Putamen (tissue), 1 donor: ENCODE data around the gene TLE1.
"Not testable (repeated sequence)": the region's sequence is repeated elsewhere in the genome, so short reads cannot be mapped to it uniquely, and the experiment has no call there.

Experiments
- DNase-seq: peaks from one replicate; pipeline ENCODE4 v3.0.0-alpha.2; 2016; ENCODE audit warnings: low spot score

Gene TLE1

DNA sequence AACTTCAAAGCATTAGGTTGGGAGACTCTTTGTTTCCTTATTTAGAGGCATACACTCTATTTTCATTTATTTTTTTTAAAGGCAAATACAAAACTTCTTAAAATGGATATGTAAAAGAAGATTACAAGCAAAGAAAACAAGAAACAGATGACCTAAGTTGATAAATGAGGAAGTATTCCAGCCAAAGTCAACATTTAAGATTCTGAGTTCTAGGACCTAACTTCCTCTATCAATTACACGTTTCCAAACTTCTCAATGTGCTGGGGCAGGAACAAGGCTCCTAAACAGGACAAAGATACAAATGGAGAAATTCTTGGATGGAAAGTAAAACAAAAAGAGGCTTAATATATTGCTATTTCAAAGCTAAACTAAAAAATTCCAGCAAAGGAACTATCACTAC lies 89.5 kb downstream of the TLE1 start:
- DNase-seq = no peak

DNA sequence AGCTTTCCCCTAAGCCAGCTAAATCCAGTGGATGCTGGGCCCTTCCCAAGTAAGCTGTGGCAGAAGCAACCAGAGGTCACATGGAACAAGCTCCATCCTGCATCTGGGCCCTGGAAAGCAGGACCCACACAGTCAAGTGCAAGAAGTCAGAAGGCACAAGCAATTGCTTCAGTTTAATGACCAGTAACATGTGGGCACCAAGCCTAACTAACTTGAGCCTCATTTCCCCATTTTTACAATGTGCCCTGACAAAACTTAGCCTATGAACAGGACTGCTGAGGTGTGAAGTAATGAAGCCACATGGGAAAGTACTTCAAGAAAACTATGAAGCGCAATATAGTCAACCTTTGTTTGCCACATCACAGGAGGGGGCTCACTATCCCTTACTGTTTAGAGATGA lies 90.5 kb downstream of the TLE1 start:
- DNase-seq = no peak

DNA sequence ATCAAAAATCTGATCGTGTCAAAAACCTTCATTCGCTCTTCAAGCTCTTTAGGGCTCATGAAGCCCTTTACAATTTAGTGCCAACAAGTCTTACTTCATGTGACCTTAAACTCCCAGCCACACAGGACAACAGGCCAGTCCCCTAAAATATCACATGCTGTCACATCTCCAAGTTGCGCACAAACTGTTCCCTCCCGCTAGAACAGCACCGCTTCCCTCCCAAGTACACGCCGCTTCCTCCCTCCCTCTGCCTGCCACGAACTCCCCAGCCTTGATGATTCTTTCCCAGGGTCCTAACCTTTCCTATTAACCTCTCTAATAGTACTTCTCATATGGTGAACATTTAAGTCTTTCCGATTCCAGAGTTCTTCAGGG lies 91.2 kb downstream of the TLE1 start:
- no peak for DNase-seq

DNA sequence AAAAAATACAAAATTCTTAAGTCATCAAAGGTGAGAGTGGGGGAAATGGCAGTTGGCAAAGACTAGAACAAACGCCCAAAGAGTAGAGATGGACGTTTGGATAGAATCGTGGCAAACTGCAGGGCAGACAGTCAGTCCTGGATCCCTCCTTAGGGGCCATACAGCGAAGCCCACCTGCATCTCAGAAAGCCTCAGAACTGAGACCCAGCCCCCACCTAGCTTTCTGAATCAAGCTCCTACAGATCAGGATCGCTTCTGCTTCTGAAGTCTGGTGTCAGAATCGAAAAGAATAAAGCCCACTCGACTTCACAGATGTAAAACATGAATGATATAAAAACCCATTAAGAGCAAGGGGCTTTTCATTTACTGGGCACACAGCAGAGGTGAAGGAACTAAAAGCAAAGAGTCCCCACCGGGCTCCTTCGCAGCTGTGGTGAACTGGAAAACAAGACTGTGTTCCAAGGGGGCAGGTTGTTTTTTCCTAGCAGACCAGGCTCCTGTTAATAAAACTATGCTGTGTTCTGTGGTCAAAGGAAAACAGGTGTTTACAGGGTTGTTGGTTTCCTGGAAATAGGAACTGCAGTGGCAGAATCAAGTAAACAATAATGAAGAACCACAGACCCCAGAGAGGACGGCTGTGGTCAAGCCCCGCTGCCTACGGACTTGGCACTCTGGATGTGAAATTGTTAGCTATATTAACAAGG lies 91.8 kb downstream of the TLE1 start:
- no peak for DNase-seq

DNA sequence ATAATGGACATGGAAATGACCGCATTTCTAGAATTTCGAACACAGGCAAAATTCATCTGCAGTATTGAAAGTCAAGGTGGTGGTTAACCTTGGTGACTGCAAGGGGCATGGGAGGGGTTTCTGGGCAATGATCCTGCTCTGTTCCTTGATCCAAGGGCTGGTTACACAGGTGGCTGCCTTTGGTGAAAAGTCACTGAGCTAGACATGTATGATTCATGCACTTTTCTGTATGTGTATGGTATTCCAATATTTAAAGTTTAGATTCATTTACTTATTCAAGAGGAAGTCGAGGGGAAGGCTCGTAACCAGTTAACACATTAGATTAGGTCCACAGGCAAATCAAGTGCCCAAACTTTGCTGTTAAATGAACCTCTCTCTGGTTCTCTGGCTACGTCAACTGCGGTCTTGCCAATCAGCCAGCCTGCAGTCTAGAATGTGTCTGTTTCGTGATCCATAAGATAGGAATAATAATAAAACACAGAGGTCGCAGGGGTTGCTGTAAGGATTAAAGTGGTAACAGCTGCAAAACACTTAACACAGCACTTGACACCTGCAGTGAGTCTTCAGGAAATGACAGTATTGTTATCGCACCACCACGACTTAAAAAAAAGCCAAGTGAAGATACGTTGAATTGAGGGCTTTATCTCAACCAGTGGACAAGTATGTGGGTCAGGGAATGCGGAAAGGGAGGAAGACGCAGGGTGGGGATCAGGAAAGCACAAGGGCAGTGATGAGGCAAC lies 92.5 kb downstream of the TLE1 start:
- no peak for DNase-seq

DNA sequence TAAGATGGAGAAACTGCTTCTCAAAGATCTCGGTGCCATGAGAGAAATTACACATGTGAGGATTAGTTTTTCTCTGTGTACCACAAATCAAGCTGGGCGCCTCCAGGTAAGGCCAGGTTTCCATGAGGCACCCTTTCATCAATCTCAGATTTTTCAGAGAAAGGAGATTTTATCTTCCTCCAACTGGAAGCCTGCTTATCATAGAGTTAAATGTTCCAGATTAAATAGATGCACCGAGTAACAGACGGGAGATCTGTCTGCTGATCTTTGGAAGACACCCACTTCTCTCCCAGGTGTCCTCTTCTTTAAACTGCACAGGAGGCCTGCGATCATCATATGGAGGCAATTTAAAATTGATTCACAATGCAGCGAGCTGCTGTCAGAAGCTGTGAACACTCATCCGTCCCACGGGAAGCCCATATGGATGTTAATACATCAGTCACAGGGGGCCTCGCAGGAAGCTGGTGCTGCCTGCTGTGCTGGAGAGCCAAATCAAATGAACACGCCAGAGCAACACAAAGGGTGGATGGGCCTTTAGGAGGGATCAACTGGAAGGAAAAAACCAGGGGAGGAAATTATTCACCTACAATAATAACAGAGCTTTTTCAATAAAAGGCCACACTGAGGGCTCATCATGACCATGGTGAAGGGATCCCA lies 93.3 kb downstream of the TLE1 start:
- DNase-seq = peak; percentile 39

DNA sequence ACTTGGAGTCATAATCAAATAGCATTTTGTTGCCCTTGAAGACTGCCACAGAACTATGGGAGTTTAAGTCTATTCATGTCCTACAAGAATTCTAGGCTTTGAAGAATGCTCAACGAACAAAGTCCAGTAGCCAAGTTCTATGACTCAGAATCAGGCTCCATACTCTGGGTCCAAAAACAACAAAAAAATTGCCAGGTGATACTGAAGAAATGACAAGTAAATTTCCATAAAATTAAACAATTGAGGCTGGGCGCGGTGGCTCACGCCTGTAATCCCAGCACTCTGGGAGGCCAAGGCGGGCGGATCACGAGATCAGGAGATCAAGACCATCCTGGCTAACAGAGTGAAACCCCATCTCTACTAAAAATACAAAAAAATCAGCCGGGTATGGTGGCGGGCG lies 94.1 kb downstream of the TLE1 start:
- not testable (repeated sequence) for DNase-seq

DNA sequence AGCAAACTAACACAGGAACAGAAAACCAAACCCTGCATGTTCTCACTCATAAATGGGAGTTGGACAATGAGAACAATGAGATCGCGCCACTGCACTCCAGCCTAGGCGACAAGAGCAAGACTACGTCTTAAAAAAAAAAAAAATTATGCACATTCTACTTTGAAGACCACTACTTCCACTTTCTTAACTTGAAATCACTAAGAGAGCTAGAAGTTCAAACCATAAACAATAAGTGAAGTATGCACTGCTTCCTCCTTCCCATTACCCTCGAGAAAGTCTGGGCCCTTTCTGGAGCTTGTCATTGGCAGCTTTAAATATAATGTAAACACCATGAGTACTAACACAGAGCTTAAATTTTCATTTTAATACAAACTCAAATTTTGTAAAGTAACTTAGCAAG lies 94.9 kb downstream of the TLE1 start:
- DNase-seq = no peak

DNA sequence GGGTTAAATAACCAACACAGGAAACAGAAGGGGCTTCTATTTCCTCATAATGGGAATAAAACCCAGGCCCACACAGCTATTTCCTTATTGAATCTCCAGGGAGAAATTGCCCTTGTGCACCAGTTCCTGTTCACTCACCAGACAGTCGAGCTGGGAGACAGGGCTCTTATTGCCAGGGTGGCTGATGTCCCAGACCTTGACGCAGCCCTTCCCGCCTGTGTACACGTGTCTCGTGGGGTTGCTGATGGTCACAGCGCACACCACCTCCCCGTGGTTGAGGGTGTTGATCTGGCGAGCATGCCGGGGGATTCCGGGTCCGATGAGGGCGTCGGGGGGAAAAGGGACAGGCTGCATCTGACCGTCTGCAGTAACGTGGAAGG lies 96.5 kb downstream of the TLE1 start:
- DNase-seq = no peak

DNA sequence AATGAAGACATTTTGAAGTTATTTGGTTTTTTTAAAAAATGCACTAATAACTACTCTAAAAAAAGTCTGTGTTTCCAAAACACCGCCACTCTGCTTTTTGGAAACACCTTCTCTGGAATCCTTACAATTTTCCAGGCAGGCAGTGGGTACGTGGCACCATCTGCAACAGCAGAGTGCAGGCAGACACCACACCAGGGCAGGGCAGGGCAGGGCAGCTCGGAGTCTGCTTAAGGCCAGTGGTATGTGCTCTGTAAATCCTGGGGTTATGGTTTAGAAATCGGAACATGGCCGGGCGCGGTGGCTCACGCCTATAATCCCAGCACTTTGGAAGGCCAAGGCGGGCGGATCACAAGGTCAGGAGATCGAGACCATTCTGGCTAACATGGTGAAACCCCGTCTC lies 97.6 kb downstream of the TLE1 start:
- no peak for DNase-seq

DNA sequence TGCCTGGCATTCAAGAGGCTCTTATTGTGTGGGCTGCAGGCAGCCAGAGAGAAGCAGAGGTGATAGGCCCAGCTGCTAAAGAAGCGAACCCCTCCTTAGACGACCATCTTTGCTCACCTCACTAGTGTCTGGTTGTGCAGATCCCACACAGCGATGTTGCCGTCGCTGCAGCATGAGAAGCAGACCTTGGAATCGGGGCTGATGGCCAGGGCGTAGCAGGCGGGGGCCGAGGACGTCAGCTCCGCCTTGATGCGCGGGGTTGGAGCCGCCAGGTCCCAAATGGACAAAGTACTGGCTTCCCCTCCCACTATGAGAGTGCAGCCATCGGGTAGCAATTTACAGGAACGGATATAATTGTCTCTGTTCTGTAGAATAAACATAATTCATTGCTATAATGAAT lies 98.7 kb downstream of the TLE1 start:
- DNase-seq = no peak

DNA sequence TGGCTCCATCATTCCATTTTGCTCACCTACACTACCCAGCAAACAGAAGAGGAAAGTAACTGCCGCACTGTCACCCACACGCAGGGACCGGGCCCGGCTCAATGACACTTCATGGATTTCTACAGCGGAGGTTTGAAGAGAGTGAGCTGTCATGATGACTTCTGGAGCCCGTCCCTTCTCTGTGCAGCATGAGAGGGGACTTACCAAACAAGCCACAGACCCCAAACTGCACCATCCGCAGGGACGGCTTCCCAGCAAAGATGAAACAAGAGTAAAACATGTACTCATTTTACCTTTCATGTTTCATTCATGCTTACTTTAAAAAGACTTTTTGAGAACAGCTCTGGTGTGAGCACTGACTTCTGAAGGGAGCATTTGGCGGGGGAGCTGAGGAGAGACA lies 99.5 kb downstream of the TLE1 start:
- no peak for DNase-seq

DNA sequence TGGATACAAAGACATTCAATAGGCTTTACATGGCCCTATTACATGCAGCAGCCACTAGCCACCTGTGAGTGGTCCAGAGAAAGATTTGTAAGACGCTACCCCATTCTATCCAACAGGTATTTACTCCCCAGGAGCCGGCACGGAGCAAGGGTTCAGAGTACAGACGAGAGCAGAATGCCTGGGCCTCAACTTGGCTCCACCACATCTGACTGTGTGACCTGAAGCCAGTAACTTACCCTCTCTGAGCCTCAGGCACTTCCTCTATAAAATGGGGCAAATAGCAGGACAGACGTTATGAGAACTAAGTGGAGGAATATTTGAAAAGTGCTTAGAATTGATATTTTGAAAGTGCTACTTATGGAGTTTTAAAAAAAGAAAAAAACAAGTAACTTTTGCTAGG lies 100.0 kb downstream of the TLE1 start:
- DNase-seq = no peak

DNA sequence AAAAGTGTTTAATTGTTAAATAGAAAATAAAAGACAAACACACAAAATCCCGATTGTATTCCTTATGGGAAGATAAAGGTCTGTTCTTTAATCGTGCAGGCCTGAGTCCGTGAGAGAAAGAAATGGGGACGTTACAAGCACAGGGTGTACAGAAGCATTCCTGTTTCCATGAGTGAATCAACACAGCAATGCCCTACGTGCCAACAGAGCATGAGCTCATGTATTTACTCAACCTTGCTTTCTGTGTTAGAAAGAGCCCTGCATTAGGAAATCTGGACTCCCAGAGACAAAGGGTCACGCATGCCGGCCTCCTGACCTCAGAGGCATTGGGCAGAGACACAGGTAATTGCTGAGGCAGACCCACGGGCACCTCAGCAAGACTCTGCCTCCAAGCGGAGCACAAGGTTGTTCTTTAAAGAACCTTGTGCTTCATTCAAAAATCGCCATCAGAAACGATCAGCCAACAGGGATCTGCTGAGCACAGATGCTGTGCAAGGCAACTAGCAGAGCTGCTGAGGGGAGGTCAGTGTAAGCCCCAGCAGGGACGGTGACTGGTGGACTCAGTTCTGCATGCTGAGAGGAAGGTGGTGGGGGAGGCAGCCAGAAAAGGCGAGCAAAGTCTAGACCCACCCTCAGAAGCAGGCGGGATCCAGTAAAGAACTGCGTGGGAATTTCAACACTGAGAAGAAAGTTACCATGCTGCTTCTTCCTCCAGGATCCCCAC lies 101.0 kb downstream of the TLE1 start:
- DNase-seq = no peak

DNA sequence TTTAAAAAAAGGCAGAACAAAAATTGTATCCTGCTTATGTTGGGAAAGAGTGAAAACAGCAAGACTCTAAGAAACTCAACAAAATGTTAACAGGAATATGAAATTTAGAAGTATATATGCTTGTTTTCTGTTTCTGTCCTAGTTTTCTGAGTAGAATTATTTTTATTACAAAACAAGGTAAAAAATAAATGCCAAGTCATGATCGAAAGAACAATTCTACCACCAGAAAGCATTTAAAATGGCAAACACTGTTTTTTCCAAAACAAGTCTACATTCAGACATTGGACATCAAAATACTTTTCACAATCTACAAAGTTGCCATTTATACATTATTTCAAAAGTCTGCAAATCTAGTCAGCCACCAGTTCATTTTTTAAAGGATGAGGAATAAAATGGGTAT lies 102.6 kb downstream of the TLE1 start:
- no peak for DNase-seq

DNA sequence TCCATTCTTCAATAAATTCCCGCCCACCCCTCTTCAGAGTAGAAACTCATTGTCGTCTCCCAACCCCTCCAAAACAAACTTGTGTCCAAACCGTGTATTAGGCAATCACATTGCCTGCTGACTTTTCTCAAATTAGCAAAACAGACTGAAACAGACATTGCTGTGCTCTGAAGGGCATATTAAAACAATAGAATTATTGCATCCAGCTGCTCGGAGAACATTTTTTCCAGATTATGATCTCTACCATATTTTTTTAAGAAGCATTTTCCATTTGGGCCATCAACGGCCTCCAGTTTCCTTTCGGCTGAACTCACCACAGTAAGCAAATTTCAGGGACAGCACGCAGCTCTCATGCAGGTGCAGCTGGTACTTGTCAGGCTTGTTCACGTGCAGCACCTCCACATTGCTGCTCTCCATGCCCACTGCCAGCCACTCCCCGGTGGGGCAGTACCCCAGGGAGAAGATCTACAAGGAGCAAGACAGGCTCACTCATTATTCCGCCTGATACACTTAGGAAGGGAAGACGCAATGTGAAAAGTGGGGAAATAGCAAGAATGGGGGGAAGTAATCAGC lies 104.1 kb downstream of the TLE1 start:
- no peak for DNase-seq

DNA sequence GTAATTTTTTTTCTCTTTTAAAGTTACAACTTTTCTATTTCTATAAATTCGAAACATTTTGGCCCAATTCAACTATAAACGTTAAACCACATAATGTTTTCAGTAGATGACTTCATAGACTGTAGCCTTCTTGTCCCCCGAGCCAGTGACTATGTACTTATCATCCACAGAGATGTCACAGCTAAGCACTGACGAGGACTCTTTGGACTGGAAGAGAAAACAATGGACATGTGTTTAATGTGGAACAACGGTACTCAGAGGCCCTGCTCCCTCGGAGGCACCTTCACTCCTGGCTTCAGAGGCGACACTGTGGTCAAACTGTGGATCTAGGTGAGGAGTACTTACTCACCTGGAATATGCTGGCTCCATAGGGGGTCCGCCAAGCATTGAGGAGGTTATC lies 105.2 kb downstream of the TLE1 start:
- no peak for DNase-seq

DNA sequence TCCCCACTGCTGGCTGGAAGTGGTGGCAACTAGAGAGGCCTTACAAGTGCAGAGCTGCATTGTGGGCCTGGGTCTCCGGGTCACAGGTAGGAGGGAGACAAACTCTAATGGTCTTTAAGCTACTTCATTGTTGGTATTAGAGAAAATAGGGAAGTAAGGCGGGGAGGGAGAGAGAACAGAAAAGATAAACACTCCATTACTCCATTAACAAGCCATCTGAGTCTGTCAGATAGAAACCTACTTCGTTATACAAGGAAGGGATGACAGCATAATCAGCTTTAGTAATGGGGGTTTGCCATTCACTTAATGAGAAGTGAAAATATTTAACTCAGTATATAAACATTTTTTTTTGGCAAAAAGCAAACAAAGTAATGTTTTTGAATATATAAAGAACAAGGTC lies 107.4 kb downstream of the TLE1 start:
- DNase-seq = no peak

DNA sequence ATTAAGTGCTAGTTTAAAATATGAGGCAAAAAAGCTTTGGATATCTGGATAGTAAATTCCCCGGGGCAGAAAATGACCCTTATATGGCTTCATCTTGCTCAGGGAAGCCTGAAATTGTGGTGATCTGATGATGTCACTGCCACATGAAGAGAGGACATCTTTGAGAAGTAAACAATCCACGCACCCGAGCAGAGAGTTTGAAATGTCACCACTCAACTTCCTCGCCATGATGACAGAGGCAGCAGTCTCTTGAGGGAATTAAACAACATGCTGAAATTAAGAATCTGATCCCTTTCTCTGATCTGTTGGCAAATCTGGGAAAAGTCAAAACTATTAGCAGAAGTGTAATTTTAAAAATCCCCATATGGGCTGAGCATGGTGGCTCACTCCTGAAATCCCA lies 110.0 kb downstream of the TLE1 start:
- DNase-seq = no peak

DNA sequence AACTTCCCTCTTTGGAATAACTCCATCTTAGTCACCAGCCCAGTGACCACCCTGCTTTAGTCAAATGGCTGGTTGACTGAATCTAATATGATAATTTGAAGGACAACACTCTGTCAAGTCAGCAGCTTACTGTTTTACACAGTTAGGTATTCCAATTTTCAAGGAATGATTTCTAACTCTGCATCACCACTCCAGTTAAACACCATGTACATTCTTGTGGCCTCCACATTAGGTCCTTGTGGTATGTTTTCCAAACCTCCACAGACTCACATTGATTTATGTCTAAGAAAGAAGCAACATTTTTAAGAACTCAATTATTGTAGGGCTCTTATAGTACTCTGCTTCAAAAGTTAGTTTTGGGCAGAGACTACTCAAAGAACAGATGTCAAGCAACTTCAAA lies 110.7 kb downstream of the TLE1 start:
- DNase-seq = no peak

DNA sequence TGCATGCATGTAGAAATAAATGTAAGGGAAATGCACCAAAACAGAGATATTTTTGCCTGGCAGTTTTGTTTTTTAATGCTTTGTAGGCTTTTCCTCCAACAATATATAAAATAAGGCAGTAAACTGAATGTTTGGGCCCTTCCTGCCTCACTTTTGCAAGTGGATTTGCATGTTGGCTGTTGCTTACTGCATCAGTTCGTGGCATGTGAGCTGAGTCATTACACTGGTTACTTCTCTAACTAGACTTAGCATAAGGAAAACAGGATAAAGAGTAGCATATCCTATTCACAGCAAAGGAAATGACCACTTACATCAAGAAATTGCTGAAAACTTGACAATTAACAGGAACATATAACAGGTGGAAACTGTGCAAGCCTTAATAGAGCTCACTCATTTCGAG lies 113.4 kb downstream of the TLE1 start:
- no peak for DNase-seq

DNA sequence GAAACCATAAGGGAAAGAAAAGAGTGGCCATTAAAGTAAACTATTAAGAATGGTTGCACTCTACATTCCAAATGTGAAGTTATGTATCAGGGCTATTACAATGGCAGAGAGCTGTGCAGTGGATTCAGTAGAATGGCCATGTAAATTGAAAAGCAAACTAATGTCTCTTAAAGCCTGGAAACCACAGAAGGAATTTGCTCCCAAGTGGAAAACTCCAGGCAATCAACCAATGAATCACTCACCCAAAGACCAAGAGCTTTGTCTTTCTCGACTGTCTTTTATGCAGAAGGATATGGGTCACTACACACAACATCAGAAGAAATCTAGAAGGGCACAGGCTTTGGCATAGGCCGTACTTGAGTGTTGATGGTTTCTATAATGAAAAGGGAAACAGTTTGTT lies 114.9 kb downstream of the TLE1 start:
- DNase-seq = no peak
